Progenitor cell of endocrine pancreas (in vitro differentiated cells): Measurements from ENCODE around the gene LAMB4. TPM values are rescaled to one million over a fixed set of nuclear protein-coding genes. Genes with fewer than 3 reads are reported as not detected.

ENCODE experiments used
- DNase-seq: peaks from one replicate; pipeline ENCODE4 v3.0.0; 2021; ENCODE audit warnings: low spot score; ENCODE audit not compliant: unreplicated experiment
- H3K27ac Mint-ChIP-seq: 2 replicates; pipeline ENCODE4 v1.8.0; 2021; ENCODE audit warnings: mild to moderate bottlenecking, moderate library complexity, mixed read lengths
- H3K27me3 Mint-ChIP-seq: 2 replicates; pipeline ENCODE4 v1.8.0; 2021; ENCODE audit warnings: mixed read lengths
- H3K36me3 Mint-ChIP-seq: 2 replicates; pipeline ENCODE4 v1.8.0; 2022; ENCODE audit warnings: mixed read lengths; ENCODE audit not compliant: insufficient read depth
- H3K4me1 Mint-ChIP-seq: 2 replicates; pipeline ENCODE4 v1.8.0; 2021; ENCODE audit warnings: low read depth, mixed read lengths
- H3K4me3 Mint-ChIP-seq: 2 replicates; pipeline ENCODE4 v1.8.0; 2021; ENCODE audit warnings: low read depth, mild to moderate bottlenecking, moderate library complexity, mixed read lengths
- H3K9me3 Mint-ChIP-seq: 2 replicates; pipeline ENCODE4 v1.8.0; 2021; ENCODE audit warnings: low read depth, mixed read lengths
- CTCF ChIP-seq: fragments of 200-600 bp; sonication (generic); IDR thresholded peaks from one replicate; pipeline ENCODE4 v1.5.0; 2021; ENCODE audit warnings: antibody characterized with exemption, mild to moderate bottlenecking; ENCODE audit not compliant: unreplicated experiment
- total RNA-seq: library from RNA; stranded (reverse); gene quantifications from 2 replicates; pipeline ENCODE4 v1.2.1, GENCODE V29; 2021

The LAMB4 gene
- total RNA-seq, 1 donor from 2014 or later, result 0.12 TPM

- H3K27ac Mint-ChIP-seq, result no peak overlapping the region
- no peaks in the 10 kb centered on the region for H3K4me1 Mint-ChIP-seq
- TF ChIP-seq CTCF, result no peak
- peaks cover 36% of the 10 kb centered on the region for H3K36me3 Mint-ChIP-seq
- no peak for DNase-seq
- no peaks in the 10 kb centered on the region for H3K27me3 Mint-ChIP-seq
- H3K4me3 Mint-ChIP-seq, result no peak overlapping the region
- no peaks in the 10 kb centered on the region for H3K9me3 Mint-ChIP-seq
Observed at GRCh38 chr7:107977048-107977447, 153.1 kb downstream of the LAMB4 start.

GRCh38 chr7:107976620-107977019 is 153.5 kb downstream of the LAMB4 start:
- Mint-ChIP-seq H3K36me3 (peaks cover 36% of the 10 kb centered on the region), H3K9me3 (no peaks in the 10 kb centered on the region), H3K4me1 (no peaks in the 10 kb centered on the region), H3K27ac (no peak overlapping the region), H3K27me3 (no peaks in the 10 kb centered on the region), H3K4me3 (no peak overlapping the region)
- no peak for DNase-seq
- no peak for TF ChIP-seq CTCF

- H3K9me3 Mint-ChIP-seq, result no peaks in the 10 kb centered on the region
- no peak overlapping the region for H3K4me3 Mint-ChIP-seq
- H3K36me3 Mint-ChIP-seq, result peaks cover 41% of the 10 kb centered on the region
- no peak for TF ChIP-seq CTCF
- no peaks in the 10 kb centered on the region for H3K4me1 Mint-ChIP-seq
- no peak for DNase-seq
- no peaks in the 10 kb centered on the region for H3K27me3 Mint-ChIP-seq
- H3K27ac Mint-ChIP-seq, result peak overlapping the region; percentile 56
Observed at GRCh38 chr7:107975394-107976013, 154.7 kb downstream of the LAMB4 start.

GRCh38 chr7:107973861-107974260 is 156.3 kb downstream of the LAMB4 start:
- Mint-ChIP-seq H3K36me3 (peaks cover 40% of the 10 kb centered on the region), H3K9me3 (no peaks in the 10 kb centered on the region)

More at GRCh38 chr7:107973861-107974260, 156.3 kb downstream of the LAMB4 start:
- Mint-ChIP-seq H3K27ac (no peak overlapping the region), H3K27me3 (no peaks in the 10 kb centered on the region), H3K4me3 (no peak overlapping the region), H3K4me1 (no peaks in the 10 kb centered on the region)
- TF ChIP-seq CTCF, result no peak
- DNase-seq, result no peak

Other genes with a start within 250 kb of the LAMB4 start
- 75.7 and 80.0 TPM in 2 replicates for gene DLD, start 239.2 kb downstream of the LAMB4 start, total RNA-seq
- gene LAMB1, start 127.2 kb downstream of the LAMB4 start, total RNA-seq, result 275 and 307 TPM in 2 replicates